Heart right ventricle (tissue), 16 donors: ENCODE measurements around the gene DDC. TPM values are rescaled to one million over a fixed set of nuclear protein-coding genes. Genes with fewer than 3 reads are reported as not detected.

ENCODE experiments used
- ATAC-seq, 8 donors: fragments of 200-7000 bp; cut with Tn5 transposase; one replicate each; pipeline ENCODE4 v1.9.1; 2020; ENCODE audit warnings: mild to moderate bottlenecking in 8 of 8, moderate library complexity in 8 of 8, moderate number of reproducible peaks in 1 of 8
- DNase-seq, 2 donors: peaks; one replicate each; pipeline ENCODE4 v3.0.0-alpha.2; 2020
- H3K27ac ChIP-seq, 10 donors: fragments of 200-600 bp; sonication (generic) in 2 of 10; one replicate each; pipeline versions ENCODE4 v1.5.0 to v1.8.0; 2020 to 2022; ENCODE audit warnings: mild to moderate bottlenecking in 3 of 10
- H3K27me3 ChIP-seq, 7 donors: fragments of 200-600 bp; one replicate each; pipeline ENCODE4 v1.8.0; 2021 to 2022; ENCODE audit warnings: mild to moderate bottlenecking in 2 of 7
- H3K36me3 ChIP-seq, 9 donors: fragments of 200-600 bp; sonication (generic) in 1 of 9; one replicate each; pipeline versions ENCODE4 v1.5.0 to v1.8.0; 2020 to 2022; ENCODE audit warnings: mild to moderate bottlenecking in 2 of 9
- H3K4me1 ChIP-seq, 9 donors: fragments of 200-600 bp; sonication (generic) in 1 of 9; one replicate each; pipeline versions ENCODE4 v1.5.0 to v1.8.0; 2020 to 2022; ENCODE audit warnings: mild to moderate bottlenecking in 4 of 9
- H3K4me3 ChIP-seq, 10 donors: fragments of 200-600 bp; sonication (generic) in 2 of 10; one replicate each; pipeline versions ENCODE4 v1.5.0 to v1.8.0; 2020 to 2022; ENCODE audit warnings: mild to moderate bottlenecking in 7 of 10, moderate library complexity in 2 of 10
- H3K9me3 ChIP-seq, 11 donors: fragments of 200-600 bp in 10 of 11; sonication (generic) in 2 of 11; one replicate each; pipeline versions ENCODE4 v1.5.0 to v1.8.0; 2013 to 2022; ENCODE audit warnings: mild to moderate bottlenecking in 2 of 11, control low read depth in 1 of 11, moderate library complexity in 1 of 11
- WGBS, 2 donors: extraction: QIAGEN DNeasy Blood & Tissue Kit; methylation state at CpG; one replicate each; pipeline ENCODE4 v1.1.7; 2013; ENCODE audit warnings: inconsistent platforms in 1 of 2; 5-methylcytosine and 5-hydroxymethylcytosine counted together
- intact Hi-C, 10 donors: fragments of 100-400 bp; cut with DNase I; formaldehyde crosslinking; loops; one replicate each; pipeline versions ENCODE4 v1.11.1 to v1.14.2; 2022
- polyA plus RNA-seq, 2 donors: library from polyadenylated mRNA; stranded (reverse); fragments of 200-250 nt; gene quantifications; one replicate each; pipeline ENCODE4 v1.2.3, GENCODE V29; 2013
- total RNA-seq, 10 donors: library from RNA; stranded (reverse); fragmentation: NEBNext Ultra II Directional in 3 of 10; extraction: Animal tissue kit (Norgen Biotek cat#: 25700) in 3 of 10; gene quantifications; one replicate each; pipeline versions ENCODE4 v1.2.1 to v1.2.4, GENCODE V29; 2021 to 2023
- TF ChIP-seq, protein P1 (sequence below), 9 donors: fragments of 200-600 bp; sonication (generic) in 2 of 9; IDR thresholded peaks; one replicate each; pipeline versions ENCODE4 v1.5.0 to v1.8.0; 2021 to 2022; ENCODE audit warnings: antibody characterized with exemption in 9 of 9, mild to moderate bottlenecking in 5 of 9, moderate library complexity in 1 of 9
- donor health status: Arrhythmogenic right ventricular cardiomyopathy.
- donor health status: ischemic (EF 13 %, LVEDD 7.1; RV severe dilation, severe dysfunction).
- donor health status: healthy with polysubstance abuse.
- donor health status: DM: no; HTN: yes; CAD: no.
- donor health status: DM: no; HTN: no; CAD: no.
- donor health status: ischemic (EF 25% LVEDD 6.9; RV normal size, moderate dysfunction).
- donor health status: ischemic (EF 25% LVEDD 5.7; RV mildly dilated, moderate dysfunction).
- donor health status: healthy.
- donor health status: DM: yes; HTN: yes; CAD: no.
- donor health status: Ischemic cardiomyopathy.
- donor health status: ischemic (EF 35%, LVEDD 5.7; RV mildly dilated, moderate dysfunction).
- donor health status: nonischemic (EF 11% LVEDD 7.7; RV severe dilation, severe dysfunction).
- donor health status: DM: yes; HTN: yes; CAD: no.
- donor health status: PGD.
- donor health status: ischemic (EF 29% LVEDD 5.4; RV normal size, mild dysfunction).
- donor health status: nonischemic (EF 23%, LVEDD 6.1; RV moderate dilation, normal function).

Gene DDC
- total and polyA plus RNA-seq, 12 donors = not detected

DNA sequence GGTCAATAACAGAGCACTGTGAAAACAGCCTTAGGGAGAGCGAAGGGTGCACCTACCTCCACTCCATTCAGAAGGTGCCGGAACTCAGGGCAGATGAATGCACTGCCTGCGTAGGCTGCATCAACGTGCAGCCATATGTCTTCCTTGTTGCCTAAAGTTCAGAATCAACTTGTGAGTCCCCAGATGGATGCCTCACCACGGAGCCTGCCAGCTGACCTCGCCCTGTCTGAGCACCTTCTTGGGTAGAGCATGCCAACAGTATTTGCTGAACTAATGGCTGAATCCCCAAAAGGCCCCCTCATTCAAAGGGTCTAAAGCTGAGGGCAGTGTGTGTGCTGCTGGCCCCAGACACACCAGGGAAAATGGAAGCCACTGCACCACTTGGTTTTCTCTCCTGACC lies 66.1 kb downstream of the DDC start:
- H3K4me3 ChIP-seq = no peak overlapping the region
- H3K4me1 ChIP-seq = peaks cover 5 to 34% (median 26%) of the 10 kb centered on the region in 9 donors
- WGBS, 2 donors = 89 to 93% methylated on average over 6 of the region's 6 CpGs
- H3K9me3 ChIP-seq = no peaks in the 10 kb centered on the region
- intact Hi-C loops = no loop called here
- H3K36me3 ChIP-seq = no peaks in the 10 kb centered on the region
- TF ChIP-seq, protein P1, sequence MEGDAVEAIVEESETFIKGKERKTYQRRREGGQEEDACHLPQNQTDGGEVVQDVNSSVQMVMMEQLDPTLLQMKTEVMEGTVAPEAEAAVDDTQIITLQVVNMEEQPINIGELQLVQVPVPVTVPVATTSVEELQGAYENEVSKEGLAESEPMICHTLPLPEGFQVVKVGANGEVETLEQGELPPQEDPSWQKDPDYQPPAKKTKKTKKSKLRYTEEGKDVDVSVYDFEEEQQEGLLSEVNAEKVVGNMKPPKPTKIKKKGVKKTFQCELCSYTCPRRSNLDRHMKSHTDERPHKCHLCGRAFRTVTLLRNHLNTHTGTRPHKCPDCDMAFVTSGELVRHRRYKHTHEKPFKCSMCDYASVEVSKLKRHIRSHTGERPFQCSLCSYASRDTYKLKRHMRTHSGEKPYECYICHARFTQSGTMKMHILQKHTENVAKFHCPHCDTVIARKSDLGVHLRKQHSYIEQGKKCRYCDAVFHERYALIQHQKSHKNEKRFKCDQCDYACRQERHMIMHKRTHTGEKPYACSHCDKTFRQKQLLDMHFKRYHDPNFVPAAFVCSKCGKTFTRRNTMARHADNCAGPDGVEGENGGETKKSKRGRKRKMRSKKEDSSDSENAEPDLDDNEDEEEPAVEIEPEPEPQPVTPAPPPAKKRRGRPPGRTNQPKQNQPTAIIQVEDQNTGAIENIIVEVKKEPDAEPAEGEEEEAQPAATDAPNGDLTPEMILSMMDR (IDR thresholded peaks at IDR 0.05) = no peak
- ATAC-seq (no peak), DNase-seq (no peak)
- H3K27ac ChIP-seq = no peak overlapping the region
- H3K27me3 ChIP-seq = peaks cover 0 to 6% (median 0%) of the 10 kb centered on the region in 7 donors

DNA sequence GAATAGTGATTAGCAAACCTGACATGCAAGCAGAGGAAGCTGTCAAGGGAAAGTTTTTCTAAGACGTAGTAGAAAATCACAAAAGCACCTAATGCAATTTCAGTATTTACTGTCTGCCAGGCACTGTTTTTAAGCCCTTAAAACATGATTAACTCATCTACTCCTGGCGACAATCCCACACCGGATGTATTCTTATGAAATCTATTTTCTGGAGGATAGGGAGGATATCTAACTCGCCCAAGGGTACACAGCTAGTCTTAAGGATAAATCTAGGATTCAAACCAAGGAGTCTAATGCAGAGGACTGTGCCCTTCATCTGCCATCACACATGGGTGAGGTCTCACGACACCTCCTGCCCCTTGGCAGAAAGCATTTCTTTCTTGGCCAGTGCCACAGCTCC lies 67.2 kb downstream of the DDC start:
- Histone ChIP-seq H3K4me3 (no peak overlapping the region), H3K36me3 (no peaks in the 10 kb centered on the region), H3K27me3 (peaks cover 0 to 6% (median 0%) of the 10 kb centered on the region in 7 donors), H3K4me1 (peaks cover 4 to 30% (median 22%) of the 10 kb centered on the region in 9 donors), H3K9me3 (no peaks in the 10 kb centered on the region), H3K27ac (no peak overlapping the region)
- ATAC-seq (no peak), DNase-seq (no peak)
- WGBS, 2 donors = 64% methylated on average over 5 of the region's 5 CpGs
- TF ChIP-seq, protein P1 (IDR thresholded peaks at IDR 0.05) = no peak
- intact Hi-C loops = no loop called here

DNA sequence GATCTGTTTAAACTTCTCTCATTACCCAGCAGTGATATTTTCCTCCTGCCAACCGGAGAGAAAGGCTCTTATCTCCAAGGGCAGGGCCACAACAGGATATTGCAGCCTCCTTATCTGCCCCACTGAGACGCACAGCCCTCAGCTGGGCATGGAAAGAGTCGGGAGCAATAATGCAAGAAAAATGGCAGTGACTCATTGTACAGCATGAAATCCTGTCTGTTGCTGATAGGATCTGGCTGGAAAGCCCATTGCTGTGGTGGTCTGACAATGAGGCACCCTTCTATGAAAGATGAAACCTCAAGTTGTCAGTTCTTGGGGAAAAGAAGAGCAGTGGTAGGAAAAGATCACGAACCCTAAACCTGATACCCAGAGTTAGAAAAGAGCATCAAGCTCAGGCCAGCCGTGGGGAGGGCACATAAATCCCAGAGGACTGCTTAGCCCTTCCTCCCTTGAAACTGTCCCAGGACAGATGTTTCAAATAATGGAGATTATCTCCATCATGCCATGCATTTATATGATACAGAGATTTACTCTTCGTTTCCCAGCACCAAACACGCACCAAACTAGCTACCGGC lies 68.0 kb downstream of the DDC start:
- Histone ChIP-seq H3K4me3 (no peak overlapping the region), H3K27ac (peak overlapping the region in 1 of 10 donors; percentile 31), H3K4me1 (peaks cover 0 to 22% (median 14%) of the 10 kb centered on the region in 9 donors), H3K27me3 (peaks cover 0 to 6% (median 0%) of the 10 kb centered on the region in 7 donors), H3K36me3 (no peaks in the 10 kb centered on the region), H3K9me3 (no peaks in the 10 kb centered on the region)
- TF ChIP-seq, protein P1 (IDR thresholded peaks at IDR 0.05) = no peak
- DNase-seq = no peak
- 52 to 53% methylated on average over 8 of the region's 8 CpGs for WGBS, 2 donors
- intact Hi-C loops = no loop called here
- ATAC-seq = peak in 6 of 8 donors; percentile 36 to 86 (median 48)

DNA sequence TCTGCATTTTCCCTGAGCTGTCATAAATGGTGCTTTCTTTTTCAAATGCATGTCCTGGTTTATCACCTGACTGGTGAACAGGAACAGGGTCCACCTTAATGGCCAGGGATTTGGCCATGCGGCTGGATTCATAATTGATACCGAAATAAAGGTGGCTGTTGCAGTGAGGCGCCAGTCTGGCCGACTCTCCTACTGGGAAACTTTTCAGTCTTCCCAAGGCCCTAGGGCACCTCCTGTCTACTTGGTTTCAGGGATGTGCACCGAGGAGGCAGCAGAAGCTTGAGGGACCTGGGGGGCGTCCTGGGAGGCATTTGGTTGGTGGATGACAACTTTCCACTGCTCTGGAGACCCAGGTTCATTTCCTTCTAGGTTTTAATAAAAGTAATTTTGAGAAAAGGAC lies 68.6 kb downstream of the DDC start:
- ATAC-seq (peak in 1 of 8 donors; percentile 13), DNase-seq (no peak)
- no peaks in the 10 kb centered on the region for H3K36me3 ChIP-seq
- TF ChIP-seq, protein P1 (IDR thresholded peaks at IDR 0.05) = no peak
- H3K27me3 ChIP-seq = peaks cover 0 to 6% (median 0%) of the 10 kb centered on the region in 7 donors
- H3K27ac ChIP-seq = peak overlapping the region in 1 of 10 donors; percentile 31
- no peak overlapping the region for H3K4me3 ChIP-seq
- 70 to 71% methylated on average over 6 of the region's 6 CpGs for WGBS, 2 donors
- no peaks in the 10 kb centered on the region for H3K9me3 ChIP-seq
- intact Hi-C loops = no loop called here
- H3K4me1 ChIP-seq = peaks cover 0 to 16% (median 12%) of the 10 kb centered on the region in 9 donors
